Glutamatergic neuron (in vitro differentiated cells): ENCODE measurements around the gene PRKCA. TPM values are rescaled to one million over a fixed set of nuclear protein-coding genes. Genes with fewer than 3 reads are reported as not detected.

Source experiments
- DNase-seq: peaks from one replicate; pipeline ENCODE4 v3.0.0; 2022
- H3K27ac Mint-ChIP-seq: one replicate; pipeline ENCODE4 v1.8.0; 2020; ENCODE audit warnings: mild to moderate bottlenecking, mixed read lengths, inconsistent platforms; ENCODE audit not compliant: unreplicated experiment
- H3K27me3 Mint-ChIP-seq: one replicate; pipeline ENCODE4 v1.8.0; 2020; ENCODE audit warnings: mild to moderate bottlenecking, moderate library complexity, mixed read lengths, inconsistent platforms; ENCODE audit not compliant: unreplicated experiment
- H3K36me3 Mint-ChIP-seq: one replicate; pipeline ENCODE4 v1.8.0; 2020; ENCODE audit warnings: mild to moderate bottlenecking, mixed read lengths, inconsistent platforms; ENCODE audit not compliant: unreplicated experiment
- H3K4me1 Mint-ChIP-seq: one replicate; pipeline ENCODE4 v1.8.0; 2020; ENCODE audit warnings: mild to moderate bottlenecking, low read depth, mixed read lengths, inconsistent platforms; ENCODE audit not compliant: unreplicated experiment
- H3K4me3 Mint-ChIP-seq: one replicate; pipeline ENCODE4 v1.8.0; 2020; ENCODE audit warnings: mild to moderate bottlenecking, mixed read lengths, inconsistent platforms; ENCODE audit not compliant: unreplicated experiment
- H3K9me3 Mint-ChIP-seq: one replicate; pipeline ENCODE4 v1.8.0; 2020; ENCODE audit warnings: mild to moderate bottlenecking, moderate library complexity, mixed read lengths, inconsistent platforms; ENCODE audit not compliant: unreplicated experiment
- total RNA-seq: library from RNA; stranded (reverse); fragmentation: NEBNext Ultra II Directional; extraction: Animal tissue kit (Norgen Biotek cat#: 25700); gene quantifications from one replicate; pipeline ENCODE4 v1.2.1, GENCODE V29; 2021; ENCODE audit not compliant: unreplicated experiment
- TF ChIP-seq, protein P1 (sequence below): fragments of 200-600 bp; sonication (generic); IDR thresholded peaks from one replicate; pipeline ENCODE4 v1.5.0; 2021; ENCODE audit not compliant: partially characterized antibody, unreplicated experiment

The PRKCA gene
- total RNA-seq, 1 donor from 2014 or later = 2.2 TPM

DNA sequence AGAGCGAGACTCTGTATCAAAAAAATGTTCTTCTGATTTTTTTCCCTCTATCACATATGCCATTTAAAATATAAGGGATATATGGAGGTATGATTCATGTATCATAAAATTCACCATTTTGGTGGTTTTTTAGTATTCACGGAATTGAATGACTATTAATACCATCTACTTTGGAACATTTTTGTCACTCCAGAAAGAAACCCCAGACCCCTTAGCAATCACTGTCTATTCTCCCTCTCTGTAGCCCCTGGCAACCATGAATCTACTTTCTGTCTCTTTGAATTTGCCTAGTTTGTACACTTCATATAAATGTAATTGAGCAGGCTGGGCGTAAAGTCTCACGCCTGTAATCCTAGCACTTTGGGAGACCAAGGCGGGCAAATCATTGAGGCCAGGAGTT is 75.9 kb downstream of the PRKCA start:
- H3K36me3 Mint-ChIP-seq = no peaks in the 10 kb centered on the region
- H3K4me1 Mint-ChIP-seq = peaks cover 4% of the 10 kb centered on the region

DNA sequence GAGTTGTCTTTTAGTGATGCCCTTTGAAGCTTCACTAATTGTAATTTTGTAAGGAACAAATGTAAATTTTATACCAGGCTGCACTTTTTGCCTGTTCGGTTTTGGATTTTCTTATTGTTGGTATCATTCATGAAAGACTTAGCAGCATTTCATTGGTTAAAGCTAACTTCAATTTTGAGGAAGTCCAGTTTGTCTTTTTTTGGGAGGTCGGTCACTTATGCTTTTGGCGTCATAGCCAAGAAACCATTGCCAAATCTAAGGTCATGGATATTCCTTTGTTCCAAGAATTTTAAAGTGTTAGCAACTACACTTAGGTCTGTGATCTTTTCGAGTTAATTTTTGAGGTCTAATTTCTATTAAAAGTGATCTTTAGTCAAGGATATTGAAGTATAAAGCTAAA is 77.1 kb downstream of the PRKCA start:
- H3K9me3 Mint-ChIP-seq = no peaks in the 10 kb centered on the region
- H3K4me1 Mint-ChIP-seq = peaks cover 1% of the 10 kb centered on the region
- TF ChIP-seq, protein P1, sequence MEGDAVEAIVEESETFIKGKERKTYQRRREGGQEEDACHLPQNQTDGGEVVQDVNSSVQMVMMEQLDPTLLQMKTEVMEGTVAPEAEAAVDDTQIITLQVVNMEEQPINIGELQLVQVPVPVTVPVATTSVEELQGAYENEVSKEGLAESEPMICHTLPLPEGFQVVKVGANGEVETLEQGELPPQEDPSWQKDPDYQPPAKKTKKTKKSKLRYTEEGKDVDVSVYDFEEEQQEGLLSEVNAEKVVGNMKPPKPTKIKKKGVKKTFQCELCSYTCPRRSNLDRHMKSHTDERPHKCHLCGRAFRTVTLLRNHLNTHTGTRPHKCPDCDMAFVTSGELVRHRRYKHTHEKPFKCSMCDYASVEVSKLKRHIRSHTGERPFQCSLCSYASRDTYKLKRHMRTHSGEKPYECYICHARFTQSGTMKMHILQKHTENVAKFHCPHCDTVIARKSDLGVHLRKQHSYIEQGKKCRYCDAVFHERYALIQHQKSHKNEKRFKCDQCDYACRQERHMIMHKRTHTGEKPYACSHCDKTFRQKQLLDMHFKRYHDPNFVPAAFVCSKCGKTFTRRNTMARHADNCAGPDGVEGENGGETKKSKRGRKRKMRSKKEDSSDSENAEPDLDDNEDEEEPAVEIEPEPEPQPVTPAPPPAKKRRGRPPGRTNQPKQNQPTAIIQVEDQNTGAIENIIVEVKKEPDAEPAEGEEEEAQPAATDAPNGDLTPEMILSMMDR = no peak
- no peak overlapping the region for H3K4me3 Mint-ChIP-seq
- DNase-seq = no peak
- H3K27me3 Mint-ChIP-seq = no peaks in the 10 kb centered on the region
- H3K36me3 Mint-ChIP-seq = no peaks in the 10 kb centered on the region
- no peak overlapping the region for H3K27ac Mint-ChIP-seq

More for the DNA sequence above, 75.9 kb downstream of the PRKCA start:
- TF ChIP-seq, protein P1 = no peak
- H3K27me3 Mint-ChIP-seq = no peaks in the 10 kb centered on the region
- H3K4me3 Mint-ChIP-seq = no peak overlapping the region
- DNase-seq = no peak
- H3K9me3 Mint-ChIP-seq = no peaks in the 10 kb centered on the region
- no peak overlapping the region for H3K27ac Mint-ChIP-seq

DNA sequence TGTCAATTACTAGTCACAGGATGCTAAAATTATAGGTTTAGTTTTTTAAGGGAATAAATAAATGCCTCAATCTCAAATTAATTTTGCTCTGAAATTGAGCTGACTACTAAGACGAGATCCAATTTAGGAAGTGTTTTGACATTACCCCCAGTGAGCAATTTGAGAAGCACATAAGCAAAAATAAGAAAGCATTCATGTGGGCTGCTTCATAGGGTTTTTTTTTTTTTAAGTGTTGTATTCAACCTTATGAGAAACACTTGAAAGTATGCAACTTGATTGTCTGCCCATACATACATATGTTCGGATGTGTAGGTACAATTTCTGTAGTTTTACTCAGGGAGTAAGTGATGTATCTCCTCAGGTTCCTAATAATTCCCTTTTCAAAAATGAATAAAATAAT is 77.6 kb downstream of the PRKCA start:
- Mint-ChIP-seq H3K27me3 (no peaks in the 10 kb centered on the region), H3K36me3 (no peaks in the 10 kb centered on the region), H3K4me3 (no peak overlapping the region), H3K9me3 (no peaks in the 10 kb centered on the region), H3K4me1 (peaks cover 1% of the 10 kb centered on the region), H3K27ac (no peak overlapping the region)
- no peak for DNase-seq
- TF ChIP-seq, protein P1 = no peak

DNA sequence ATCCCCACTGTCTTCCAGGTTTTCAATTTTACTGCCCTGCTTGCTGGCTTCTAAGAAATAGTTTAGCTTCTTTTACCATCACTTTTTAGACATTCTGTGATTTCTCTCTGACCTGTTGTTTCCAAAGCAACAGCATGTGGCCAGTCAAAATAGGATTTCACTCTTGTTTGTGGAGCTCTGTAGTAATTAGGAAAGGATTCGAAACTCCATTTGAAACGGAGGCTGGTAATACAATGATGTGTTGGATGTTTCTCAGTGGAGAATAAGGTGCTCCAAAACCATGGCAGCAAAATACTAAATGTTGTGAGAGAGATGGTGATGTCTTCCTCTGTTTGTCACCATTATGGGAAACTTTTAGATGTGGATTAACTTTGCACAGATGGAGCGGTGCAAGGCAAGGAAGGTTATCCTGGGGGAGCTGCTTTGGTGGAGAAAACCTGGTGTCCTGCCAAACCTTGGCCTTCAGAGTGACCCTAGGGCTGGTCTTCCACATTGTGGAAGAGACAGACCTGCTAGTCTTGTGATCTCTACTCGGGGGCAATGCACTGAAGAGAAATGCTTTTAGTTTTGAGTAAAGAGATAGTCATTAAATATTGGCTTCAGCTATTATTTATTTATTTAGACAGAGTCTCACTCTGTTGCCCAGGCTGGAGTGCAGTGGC is 79.4 kb downstream of the PRKCA start:
- TF ChIP-seq, protein P1 = no peak
- no peaks in the 10 kb centered on the region for H3K4me1 Mint-ChIP-seq
- DNase-seq = no peak
- no peak overlapping the region for H3K4me3 Mint-ChIP-seq
- H3K36me3 Mint-ChIP-seq = no peaks in the 10 kb centered on the region
- no peak overlapping the region for H3K27ac Mint-ChIP-seq
- H3K9me3 Mint-ChIP-seq = no peaks in the 10 kb centered on the region
- H3K27me3 Mint-ChIP-seq = no peaks in the 10 kb centered on the region

DNA sequence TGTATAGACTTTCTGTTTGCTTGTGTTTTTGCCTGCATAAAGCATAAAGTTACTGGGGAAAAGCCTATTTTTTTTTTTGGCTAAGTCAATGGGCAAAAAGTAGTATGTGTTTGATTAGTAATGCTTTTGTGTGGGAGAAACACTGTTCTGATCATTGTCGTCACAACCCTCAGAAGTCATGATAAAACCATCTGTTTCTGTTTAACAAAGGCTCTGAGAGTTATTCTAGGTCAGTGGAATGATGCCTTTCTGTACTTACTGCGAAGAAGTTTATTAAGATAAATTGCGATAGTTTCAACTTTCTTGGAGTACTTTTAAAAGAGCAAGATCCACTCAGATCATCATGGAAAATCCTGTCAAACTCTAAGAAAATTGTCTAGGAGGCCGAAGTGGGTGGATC is 80.9 kb downstream of the PRKCA start:
- Mint-ChIP-seq H3K4me3 (no peak overlapping the region), H3K27me3 (no peaks in the 10 kb centered on the region), H3K4me1 (no peaks in the 10 kb centered on the region), H3K36me3 (no peaks in the 10 kb centered on the region), H3K27ac (no peak overlapping the region), H3K9me3 (no peaks in the 10 kb centered on the region)
- TF ChIP-seq, protein P1 = no peak
- no peak for DNase-seq
